Heart right ventricle (tissue), 16 donors: ENCODE results near the gene ARRB1. TPM values are rescaled to one million over a fixed set of nuclear protein-coding genes. Genes with fewer than 3 reads are reported as not detected.

Experiments
- ATAC-seq, 8 donors: fragments of 200-7000 bp; cut with Tn5 transposase; one replicate each; pipeline ENCODE4 v1.9.1; 2020; ENCODE audit warnings: mild to moderate bottlenecking in 8 of 8, moderate library complexity in 8 of 8, moderate number of reproducible peaks in 1 of 8
- DNase-seq, 2 donors: peaks; one replicate each; pipeline ENCODE4 v3.0.0-alpha.2; 2020
- H3K27ac ChIP-seq, 10 donors: fragments of 200-600 bp; sonication (generic) in 2 of 10; one replicate each; pipeline versions ENCODE4 v1.5.0 to v1.8.0; 2020 to 2022; ENCODE audit warnings: mild to moderate bottlenecking in 3 of 10
- H3K27me3 ChIP-seq, 7 donors: fragments of 200-600 bp; one replicate each; pipeline ENCODE4 v1.8.0; 2021 to 2022; ENCODE audit warnings: mild to moderate bottlenecking in 2 of 7
- H3K36me3 ChIP-seq, 9 donors: fragments of 200-600 bp; sonication (generic) in 1 of 9; one replicate each; pipeline versions ENCODE4 v1.5.0 to v1.8.0; 2020 to 2022; ENCODE audit warnings: mild to moderate bottlenecking in 2 of 9
- H3K4me1 ChIP-seq, 9 donors: fragments of 200-600 bp; sonication (generic) in 1 of 9; one replicate each; pipeline versions ENCODE4 v1.5.0 to v1.8.0; 2020 to 2022; ENCODE audit warnings: mild to moderate bottlenecking in 4 of 9
- H3K4me3 ChIP-seq, 10 donors: fragments of 200-600 bp; sonication (generic) in 2 of 10; one replicate each; pipeline versions ENCODE4 v1.5.0 to v1.8.0; 2020 to 2022; ENCODE audit warnings: mild to moderate bottlenecking in 7 of 10, moderate library complexity in 2 of 10
- H3K9me3 ChIP-seq, 11 donors: fragments of 200-600 bp in 10 of 11; sonication (generic) in 2 of 11; one replicate each; pipeline versions ENCODE4 v1.5.0 to v1.8.0; 2013 to 2022; ENCODE audit warnings: mild to moderate bottlenecking in 2 of 11, control low read depth in 1 of 11, moderate library complexity in 1 of 11
- CTCF ChIP-seq, 9 donors: fragments of 200-600 bp; sonication (generic) in 2 of 9; IDR thresholded peaks; one replicate each; pipeline versions ENCODE4 v1.5.0 to v1.8.0; 2021 to 2022; ENCODE audit warnings: antibody characterized with exemption in 9 of 9, mild to moderate bottlenecking in 5 of 9, moderate library complexity in 1 of 9
- WGBS, 2 donors: extraction: QIAGEN DNeasy Blood & Tissue Kit; methylation state at CpG; one replicate each; pipeline ENCODE4 v1.1.7; 2013; ENCODE audit warnings: inconsistent platforms in 1 of 2; 5-methylcytosine and 5-hydroxymethylcytosine counted together
- intact Hi-C, 10 donors: fragments of 100-400 bp; cut with DNase I; formaldehyde crosslinking; loops; one replicate each; pipeline versions ENCODE4 v1.11.1 to v1.14.2; 2022
- polyA plus RNA-seq, 2 donors: library from polyadenylated mRNA; stranded (reverse); fragments of 200-250 nt; gene quantifications; one replicate each; pipeline ENCODE4 v1.2.3, GENCODE V29; 2013
- total RNA-seq, 10 donors: library from RNA; stranded (reverse); fragmentation: NEBNext Ultra II Directional in 3 of 10; extraction: Animal tissue kit (Norgen Biotek cat#: 25700) in 3 of 10; gene quantifications; one replicate each; pipeline versions ENCODE4 v1.2.1 to v1.2.4, GENCODE V29; 2021 to 2023
- donor health status: Arrhythmogenic right ventricular cardiomyopathy.
- donor health status: ischemic (EF 13 %, LVEDD 7.1; RV severe dilation, severe dysfunction).
- donor health status: healthy with polysubstance abuse.
- donor health status: DM: no; HTN: yes; CAD: no.
- donor health status: DM: no; HTN: no; CAD: no.
- donor health status: ischemic (EF 25% LVEDD 6.9; RV normal size, moderate dysfunction).
- donor health status: ischemic (EF 25% LVEDD 5.7; RV mildly dilated, moderate dysfunction).
- donor health status: healthy.
- donor health status: DM: yes; HTN: yes; CAD: no.
- donor health status: Ischemic cardiomyopathy.
- donor health status: ischemic (EF 35%, LVEDD 5.7; RV mildly dilated, moderate dysfunction).
- donor health status: nonischemic (EF 11% LVEDD 7.7; RV severe dilation, severe dysfunction).
- donor health status: DM: yes; HTN: yes; CAD: no.
- donor health status: PGD.
- donor health status: ischemic (EF 29% LVEDD 5.4; RV normal size, mild dysfunction).
- donor health status: nonischemic (EF 23%, LVEDD 6.1; RV moderate dilation, normal function).

Gene ARRB1
- total and polyA plus RNA-seq, 12 donors = 8.1 to 33.9 (median 19.9) TPM

GRCh38 chr11:75265851-75266531 lies 85.5 kb downstream of the ARRB1 start:
- ATAC-seq = peak in 2 of 8 donors; percentile 37 to 63
- intact Hi-C loops = no loop called here
- no peak for TF ChIP-seq CTCF (IDR thresholded peaks at IDR 0.05)
- Histone ChIP-seq H3K4me3 (no peak overlapping the region), H3K27me3 (no peaks in the 10 kb centered on the region), H3K4me1 (peaks cover 0 to 46% (median 19%) of the 10 kb centered on the region in 9 donors), H3K9me3 (no peaks in the 10 kb centered on the region), H3K36me3 (peaks cover 0 to 62% (median 4%) of the 10 kb centered on the region in 9 donors), H3K27ac (peak overlapping the region in 1 of 10 donors; percentile 13)
- no peak for DNase-seq
- WGBS, 2 donors = 73 to 74% methylated on average over 17 of the region's 17 CpGs

GRCh38 chr11:75264971-75265370 lies 86.5 kb downstream of the ARRB1 start:
- 81 to 86% methylated on average over 6 of the region's 6 CpGs for WGBS, 2 donors
- intact Hi-C loops = no loop called here
- ATAC-seq = no peak
- H3K27ac ChIP-seq = peak overlapping the region in 2 of 10 donors; percentile 44 to 64
- H3K27me3 ChIP-seq = no peaks in the 10 kb centered on the region
- H3K9me3 ChIP-seq = no peaks in the 10 kb centered on the region
- DNase-seq = no peak
- peaks cover 0 to 46% (median 19%) of the 10 kb centered on the region in 9 donors for H3K4me1 ChIP-seq
- TF ChIP-seq CTCF (IDR thresholded peaks at IDR 0.05) = no peak
- no peak overlapping the region for H3K4me3 ChIP-seq
- peaks cover 0 to 52% (median 0%) of the 10 kb centered on the region in 9 donors for H3K36me3 ChIP-seq

- H3K27ac ChIP-seq = peak overlapping the region in 2 of 10 donors; percentile 44 to 64
- intact Hi-C loops = no loop called here
Measured at GRCh38 chr11:75264356-75264755, 87.1 kb downstream of the ARRB1 start.

GRCh38 chr11:75263944-75264349 lies 87.5 kb downstream of the ARRB1 start:
- peak overlapping the region in 2 of 10 donors; percentile 44 to 64 for H3K27ac ChIP-seq
- peaks cover 0 to 46% (median 19%) of the 10 kb centered on the region in 9 donors for H3K4me1 ChIP-seq
- DNase-seq = no peak
- H3K36me3 ChIP-seq = peaks cover 0 to 41% (median 0%) of the 10 kb centered on the region in 9 donors
- ATAC-seq = peak in 1 of 8 donors; percentile 3
- WGBS, 2 donors = 79 to 80% methylated on average over 4 of the region's 4 CpGs
- intact Hi-C loops = no loop called here
- H3K27me3 ChIP-seq = peaks cover 0 to 7% (median 0%) of the 10 kb centered on the region in 7 donors
- no peak for TF ChIP-seq CTCF (IDR thresholded peaks at IDR 0.05)
- H3K9me3 ChIP-seq = no peaks in the 10 kb centered on the region
- H3K4me3 ChIP-seq = no peak overlapping the region

More at GRCh38 chr11:75264356-75264755, 87.1 kb downstream of the ARRB1 start:
- TF ChIP-seq CTCF (IDR thresholded peaks at IDR 0.05) = no peak
- no peak for DNase-seq
- ATAC-seq = no peak
- Histone ChIP-seq H3K9me3 (no peaks in the 10 kb centered on the region), H3K4me1 (peaks cover 0 to 46% (median 19%) of the 10 kb centered on the region in 9 donors), H3K36me3 (peaks cover 0 to 46% (median 0%) of the 10 kb centered on the region in 9 donors), H3K4me3 (no peak overlapping the region), H3K27me3 (peaks cover 0 to 3% (median 0%) of the 10 kb centered on the region in 7 donors)
